Left lung (tissue), 10 donors: ENCODE data around the gene COL1A1. TPM values are rescaled to one million over a fixed set of nuclear protein-coding genes. Genes with fewer than 3 reads are reported as not detected.
A peak's percentile ranks its signal among the peaks of the same experiment; 100 is the strongest.

Source experiments
- ATAC-seq: fragments of 200-7000 bp; cut with Tn5 transposase; one replicate; pipeline ENCODE4 v1.9.1; 2020; ENCODE audit warnings: moderate library complexity
- DNase-seq, 4 donors: peaks; one replicate each; pipeline ENCODE4 v3.0.0-alpha.2; 2013 to 2020
- H3K27ac ChIP-seq, 2 donors: fragments of 200-600 bp; sonication (generic) in 1 of 2; one replicate each; pipeline versions ENCODE4 v1.5.0 to v1.8.0; 2020 to 2021
- H3K27me3 ChIP-seq, 2 donors: fragments of 200-600 bp; sonication (generic) in 1 of 2; one replicate each; pipeline versions ENCODE4 v1.5.0 to v1.8.0; 2020 to 2021
- H3K36me3 ChIP-seq, 2 donors: fragments of 200-600 bp; sonication (generic) in 1 of 2; one replicate each; pipeline versions ENCODE4 v1.5.0 to v1.8.0; 2020 to 2021
- H3K4me1 ChIP-seq, 2 donors: fragments of 200-600 bp; one replicate each; pipeline ENCODE4 v1.8.0; 2021
- H3K4me3 ChIP-seq, 2 donors: fragments of 200-600 bp; sonication (generic) in 1 of 2; one replicate each; pipeline versions ENCODE4 v1.5.0 to v1.8.0; 2020 to 2021; ENCODE audit warnings: mild to moderate bottlenecking in 1 of 2
- H3K9me3 ChIP-seq, 2 donors: fragments of 200-600 bp; sonication (generic) in 1 of 2; one replicate each; pipeline versions ENCODE4 v1.5.0 to v1.8.0; 2020 to 2021
- intact Hi-C, 2 donors: fragments of 100-400 bp; cut with DNase I; formaldehyde crosslinking; loops; one replicate each; pipeline versions ENCODE4 v1.11.2 to v1.14.2; 2022
- polyA plus RNA-seq, 6 donors: library from polyadenylated mRNA; unstranded; fragments of 120-200 nt; gene quantifications; one replicate each; pipeline ENCODE4 v1.2.1, GENCODE V29; 2013; ENCODE audit not compliant: insufficient read length in 6 of 6
- total RNA-seq, 2 donors: library from RNA; stranded (reverse); fragmentation: NEBNext Ultra II Directional; extraction: Animal tissue kit (Norgen Biotek cat#: 25700); gene quantifications; one replicate each; pipeline ENCODE4 v1.2.1, GENCODE V29; 2021
- TF ChIP-seq, protein P1 (sequence below), 2 donors: fragments of 200-600 bp; sonication (generic) in 1 of 2; IDR thresholded peaks; one replicate each; pipeline versions ENCODE4 v1.5.0 to v1.8.0; 2021; ENCODE audit warnings: antibody characterized with exemption in 2 of 2
- donor health status: DM: no; HTN: yes; CAD: no.
- donor health status: DM: no; HTN: no; CAD: no.

COL1A1 gene
- total and polyA plus RNA-seq, 8 donors = 421 to 4,830 (median 675) TPM

GRCh38 chr17:50170662-50171370 is 30.6 kb downstream of the COL1A1 start:
- Histone ChIP-seq H3K36me3 (no peaks in the 10 kb centered on the region), H3K27me3 (peaks cover 0 to 5% of the 10 kb centered on the region in 2 donors), H3K27ac (no peak overlapping the region), H3K4me1 (no peaks in the 10 kb centered on the region), H3K9me3 (no peaks in the 10 kb centered on the region), H3K4me3 (no peak overlapping the region)
- intact Hi-C loops = no loop called here
- TF ChIP-seq, protein P1, sequence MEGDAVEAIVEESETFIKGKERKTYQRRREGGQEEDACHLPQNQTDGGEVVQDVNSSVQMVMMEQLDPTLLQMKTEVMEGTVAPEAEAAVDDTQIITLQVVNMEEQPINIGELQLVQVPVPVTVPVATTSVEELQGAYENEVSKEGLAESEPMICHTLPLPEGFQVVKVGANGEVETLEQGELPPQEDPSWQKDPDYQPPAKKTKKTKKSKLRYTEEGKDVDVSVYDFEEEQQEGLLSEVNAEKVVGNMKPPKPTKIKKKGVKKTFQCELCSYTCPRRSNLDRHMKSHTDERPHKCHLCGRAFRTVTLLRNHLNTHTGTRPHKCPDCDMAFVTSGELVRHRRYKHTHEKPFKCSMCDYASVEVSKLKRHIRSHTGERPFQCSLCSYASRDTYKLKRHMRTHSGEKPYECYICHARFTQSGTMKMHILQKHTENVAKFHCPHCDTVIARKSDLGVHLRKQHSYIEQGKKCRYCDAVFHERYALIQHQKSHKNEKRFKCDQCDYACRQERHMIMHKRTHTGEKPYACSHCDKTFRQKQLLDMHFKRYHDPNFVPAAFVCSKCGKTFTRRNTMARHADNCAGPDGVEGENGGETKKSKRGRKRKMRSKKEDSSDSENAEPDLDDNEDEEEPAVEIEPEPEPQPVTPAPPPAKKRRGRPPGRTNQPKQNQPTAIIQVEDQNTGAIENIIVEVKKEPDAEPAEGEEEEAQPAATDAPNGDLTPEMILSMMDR (IDR thresholded peaks at IDR 0.05) = no peak
- ATAC-seq (no peak), DNase-seq (peak in 1 of 4 donors; percentile 28)

DNA sequence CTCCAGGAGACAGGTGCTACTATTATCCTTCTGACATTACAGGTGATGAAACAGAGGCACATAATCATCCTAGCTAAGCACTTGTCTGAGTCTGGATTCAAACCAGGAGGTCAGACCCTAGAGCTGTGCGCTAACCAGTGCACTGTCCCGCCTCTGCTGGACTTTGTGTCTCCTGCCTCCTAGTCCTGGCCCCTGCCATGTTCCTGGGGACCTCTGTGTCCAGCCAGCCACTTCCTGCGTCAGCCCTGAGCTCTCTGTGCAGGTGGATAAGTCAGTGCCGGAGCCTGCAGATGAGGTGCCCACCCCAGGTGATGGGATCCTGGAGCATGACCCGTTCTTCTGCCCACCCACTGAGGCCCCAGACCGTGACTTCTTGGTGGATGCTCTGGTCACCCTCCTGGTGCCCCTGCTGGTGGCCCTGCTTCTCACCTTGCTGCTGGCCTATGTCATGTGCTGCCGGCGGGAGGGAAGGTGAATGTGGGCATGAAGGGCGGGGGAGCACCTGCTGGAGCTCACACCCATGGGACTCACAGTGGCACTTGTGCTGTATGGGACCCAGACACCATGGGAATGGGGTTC is 31.5 kb downstream of the COL1A1 start:
- TF ChIP-seq, protein P1 (IDR thresholded peaks at IDR 0.05) = no peak
- ATAC-seq (no peak), DNase-seq (peak in 1 of 4 donors; percentile 39)
- Histone ChIP-seq H3K9me3 (no peaks in the 10 kb centered on the region), H3K4me1 (no peaks in the 10 kb centered on the region), H3K4me3 (no peak overlapping the region), H3K36me3 (no peaks in the 10 kb centered on the region), H3K27ac (no peak overlapping the region), H3K27me3 (peaks cover 0 to 5% of the 10 kb centered on the region in 2 donors)
- intact Hi-C loops = no loop called here

DNA sequence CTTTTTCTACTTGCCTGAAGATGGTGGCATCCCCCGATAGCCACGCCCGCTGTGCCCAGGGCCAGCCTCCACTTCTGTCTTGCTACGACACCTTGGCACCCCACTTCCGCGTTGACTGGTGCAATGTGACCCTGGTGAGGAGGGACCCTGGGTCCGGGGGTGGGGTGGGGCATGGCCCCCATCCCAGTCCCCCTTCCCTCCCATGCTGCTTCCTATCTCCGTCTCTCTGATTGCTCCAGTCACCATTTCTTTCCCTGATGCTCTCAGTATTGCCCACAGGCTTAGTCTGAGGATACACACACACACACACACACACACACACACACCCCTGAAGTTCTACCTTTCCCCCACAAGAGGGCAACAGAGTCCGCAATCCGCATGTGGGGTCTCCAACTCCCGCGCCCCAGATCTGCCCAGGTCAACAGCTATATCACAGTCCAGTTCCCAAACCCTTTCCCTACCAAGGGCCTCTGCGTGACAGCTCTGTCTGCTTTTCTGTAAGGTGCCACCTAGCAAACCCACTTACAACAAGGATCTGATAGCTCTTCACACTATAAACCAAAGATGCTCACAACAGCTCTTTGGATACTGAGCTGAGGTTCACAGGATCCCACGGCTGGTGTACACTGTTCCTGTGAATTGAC is 32.2 kb downstream of the COL1A1 start:
- intact Hi-C loops = no loop called here
- H3K9me3 ChIP-seq = no peaks in the 10 kb centered on the region
- no peaks in the 10 kb centered on the region for H3K36me3 ChIP-seq
- no peak overlapping the region for H3K4me3 ChIP-seq
- H3K4me1 ChIP-seq = no peaks in the 10 kb centered on the region
- ATAC-seq (peak; percentile 81), DNase-seq (peak in 3 of 4 donors; percentile 56 to 73 (median 69))
- peaks cover 0 to 5% of the 10 kb centered on the region in 2 donors for H3K27me3 ChIP-seq
- no peak overlapping the region for H3K27ac ChIP-seq
- TF ChIP-seq, protein P1 (IDR thresholded peaks at IDR 0.05) = peak; percentile 44 to 45

DNA sequence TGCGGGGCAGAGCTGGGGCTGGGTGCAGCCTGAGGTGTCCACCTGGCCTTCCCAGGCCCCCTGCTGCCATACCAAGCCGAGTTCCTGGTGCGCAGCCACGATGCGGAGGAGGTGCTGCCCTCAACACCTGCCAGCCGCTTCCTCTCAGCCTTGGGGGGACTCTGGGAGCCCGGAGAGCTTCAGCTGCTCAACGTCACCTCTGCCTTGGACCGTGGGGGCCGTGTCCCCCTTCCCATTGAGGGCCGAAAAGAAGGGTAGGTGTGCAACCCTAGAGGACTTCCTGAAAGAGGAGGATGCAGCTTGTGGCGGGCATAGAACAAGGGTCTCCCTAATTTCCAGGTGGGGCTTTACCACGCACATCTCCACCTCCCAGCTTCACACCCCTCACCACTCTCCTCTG is 33.1 kb downstream of the COL1A1 start:
- Histone ChIP-seq H3K27ac (no peak overlapping the region), H3K4me1 (no peaks in the 10 kb centered on the region), H3K36me3 (no peaks in the 10 kb centered on the region), H3K9me3 (no peaks in the 10 kb centered on the region), H3K4me3 (no peak overlapping the region), H3K27me3 (peaks cover 0 to 5% of the 10 kb centered on the region in 2 donors)
- DNase-seq (peak in 1 of 4 donors; percentile 58), ATAC-seq (no peak)
- TF ChIP-seq, protein P1 (IDR thresholded peaks at IDR 0.05) = no peak
- intact Hi-C loops = no loop called here

DNA sequence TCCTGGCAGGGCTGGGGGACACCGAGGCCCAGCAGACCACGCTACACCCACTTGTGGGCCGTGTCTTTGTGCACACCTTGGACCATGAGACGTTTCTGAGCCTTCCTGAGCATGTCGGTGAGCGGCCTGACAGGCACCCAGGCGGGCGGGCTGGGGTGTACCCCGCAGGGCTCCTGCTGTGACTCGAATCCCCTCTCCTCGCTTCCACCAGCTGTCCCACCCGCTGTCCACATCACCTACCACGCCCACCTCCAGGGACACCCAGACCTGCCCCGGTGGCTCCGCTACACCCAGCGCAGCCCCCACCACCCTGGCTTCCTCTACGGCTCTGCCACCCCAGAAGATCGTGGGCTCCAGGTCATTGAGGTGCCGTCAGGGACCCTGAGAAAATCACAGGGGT is 34.1 kb downstream of the COL1A1 start:
- Histone ChIP-seq H3K27me3 (peaks cover 0 to 5% of the 10 kb centered on the region in 2 donors), H3K36me3 (no peaks in the 10 kb centered on the region), H3K9me3 (no peaks in the 10 kb centered on the region), H3K27ac (no peak overlapping the region), H3K4me1 (peaks cover 0 to 1% of the 10 kb centered on the region in 2 donors), H3K4me3 (no peak overlapping the region)
- peak in 1 of 4 donors; percentile 63 for DNase-seq
- TF ChIP-seq, protein P1 (IDR thresholded peaks at IDR 0.05) = no peak
- no peak for ATAC-seq
- intact Hi-C loops = no loop called here
